ENCODE data around the gene SRSF4.
A peak's percentile ranks its signal among the peaks of the same experiment; 100 is the strongest.

Gene SRSF4

GRCh38 chr1:29211086-29212030, 29.7 kb upstream of the SRSF4 start:
- no peak for DNase-seq (ENCODE audit: low read depth)
- TF ChIP-seq CTCF (conservative IDR thresholded peaks at IDR 0.05; ENCODE audit: low read depth, low read length), result no peak
- H3K4me3 ChIP-seq (ENCODE audit: low read length), result no peak overlapping the region

- no peak for TF ChIP-seq CTCF (conservative IDR thresholded peaks at IDR 0.05; ENCODE audit: low read depth, low read length)
- no peak overlapping the region for H3K4me3 ChIP-seq (ENCODE audit: low read length)
- DNase-seq (ENCODE audit: low read depth), result no peak
These were observed 28.8 kb upstream of the SRSF4 start for GRCh38 chr1:29210278-29211085.

GRCh38 chr1:29209173-29209572, 27.5 kb upstream of the SRSF4 start:
- DNase-seq (ENCODE audit: low read depth), result no peak
- no peak overlapping the region for H3K4me3 ChIP-seq (ENCODE audit: low read length)
- TF ChIP-seq CTCF (conservative IDR thresholded peaks at IDR 0.05; ENCODE audit: low read depth, low read length), result no peak

- H3K4me3 ChIP-seq (ENCODE audit: low read length), result no peak overlapping the region
- no peak for TF ChIP-seq CTCF (conservative IDR thresholded peaks at IDR 0.05; ENCODE audit: low read depth, low read length)
- no peak for DNase-seq (ENCODE audit: low read depth)
These were observed 26.7 kb upstream of the SRSF4 start for GRCh38 chr1:29208442-29208841.

GRCh38 chr1:29202584-29203340, 21.1 kb upstream of the SRSF4 start:
- DNase-seq (ENCODE audit: low read depth), result peak; percentile 94
- no peak overlapping the region for H3K4me3 ChIP-seq (ENCODE audit: low read length)
- peak; percentile 98 for TF ChIP-seq CTCF (conservative IDR thresholded peaks at IDR 0.05; ENCODE audit: low read depth, low read length)

- H3K4me3 ChIP-seq (ENCODE audit: low read length), result no peak overlapping the region
- no peak for TF ChIP-seq CTCF (conservative IDR thresholded peaks at IDR 0.05; ENCODE audit: low read depth, low read length)
- no peak for DNase-seq (ENCODE audit: low read depth)
These were observed 20.4 kb upstream of the SRSF4 start for GRCh38 chr1:29202053-29202452.
